Melanocyte of skin (primary cell): ENCODE results near the gene HDAC1. TPM values are rescaled to one million over a fixed set of nuclear protein-coding genes. Genes with fewer than 3 reads are reported as not detected.

ENCODE experiments used
- small RNA-seq, 2 donors: library from RNA; depleted of rRNA; stranded (forward); fragments of <200 nt; gene quantifications; one replicate each; pipeline ENCODE3, GENCODE V24; 2012
- total RNA-seq, 2 donors: library from RNA; depleted of rRNA; stranded (reverse); fragments of >200 nt; gene quantifications; 2 replicates each; pipeline ENCODE4 v1.2.3, GENCODE V29; 2012

HDAC1 gene
- total RNA-seq, result 100 to 1,000 TPM in 1 of 2 donors, 10 to 100 TPM in 1; 61.3 to 104 TPM

DNA sequence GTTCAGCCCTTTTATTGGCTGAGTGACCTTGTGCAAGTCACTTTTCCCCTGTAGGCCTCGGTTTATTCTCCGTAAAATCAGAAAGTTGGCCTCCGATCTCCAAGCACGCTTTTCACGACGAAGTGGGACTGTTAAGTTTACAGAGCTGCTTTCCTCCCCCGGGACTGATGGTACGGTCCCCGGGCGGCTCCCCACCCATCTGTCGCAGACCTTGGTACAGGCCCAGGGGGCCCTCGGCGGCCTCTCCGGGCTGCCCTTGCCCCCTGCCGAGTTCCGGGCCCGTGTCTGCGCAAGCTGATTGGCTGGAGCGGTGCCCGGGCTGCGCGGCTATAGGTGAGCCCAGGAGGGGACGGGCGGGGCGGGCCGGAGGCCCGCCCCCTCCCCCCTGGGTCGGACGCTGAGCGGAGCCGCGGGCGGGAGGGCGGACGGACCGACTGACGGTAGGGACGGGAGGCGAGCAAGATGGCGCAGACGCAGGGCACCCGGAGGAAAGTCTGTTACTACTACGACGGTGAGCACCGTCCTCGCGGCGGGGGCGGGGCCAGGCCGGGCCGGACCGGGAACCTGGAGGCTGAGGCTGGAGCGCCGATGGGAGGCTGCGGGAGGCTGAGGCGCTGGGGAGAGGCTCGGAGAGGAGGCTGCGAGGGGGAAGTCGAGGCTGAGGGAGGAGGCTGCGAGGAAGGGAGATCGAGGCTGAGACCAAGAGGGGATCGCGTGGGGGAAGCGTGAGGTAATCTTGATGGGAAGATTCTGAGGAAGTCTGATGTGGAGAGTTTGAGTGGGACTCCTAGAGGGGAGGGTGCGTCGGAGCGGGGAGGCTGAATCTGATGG is at the start of gene HDAC1:
Gene HDAC1, plus strand, starts transcription at position 376 of the 831 bp plus-strand sequence. Its CDS starts 87 bp downstream, at position 463.

DNA sequence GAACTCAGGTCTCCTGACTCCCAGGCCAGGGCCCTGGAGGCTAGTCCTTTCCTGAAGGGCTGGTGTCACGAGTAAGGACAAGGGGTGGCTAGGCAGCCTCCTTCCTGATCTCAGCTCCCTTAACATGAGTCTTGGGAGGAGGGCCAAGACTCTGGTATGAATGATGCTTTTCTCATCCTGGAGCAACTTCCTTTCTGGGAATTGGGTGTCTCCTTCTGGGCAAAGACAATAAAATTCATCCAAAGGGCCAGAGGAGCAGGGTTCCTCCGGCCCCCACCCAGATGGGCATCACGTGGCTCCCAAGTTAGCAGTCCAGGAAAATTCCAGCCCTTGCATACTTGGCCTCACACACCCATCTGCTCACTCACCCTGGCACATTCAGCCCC is 45.0 kb upstream of the HDAC1 start, which contains the start of gene FAM167B:
Gene FAM167B, plus strand, starts transcription at position 335 of the 386 bp plus-strand sequence. CDS start 200 bp downstream, outside the sequence.

DNA sequence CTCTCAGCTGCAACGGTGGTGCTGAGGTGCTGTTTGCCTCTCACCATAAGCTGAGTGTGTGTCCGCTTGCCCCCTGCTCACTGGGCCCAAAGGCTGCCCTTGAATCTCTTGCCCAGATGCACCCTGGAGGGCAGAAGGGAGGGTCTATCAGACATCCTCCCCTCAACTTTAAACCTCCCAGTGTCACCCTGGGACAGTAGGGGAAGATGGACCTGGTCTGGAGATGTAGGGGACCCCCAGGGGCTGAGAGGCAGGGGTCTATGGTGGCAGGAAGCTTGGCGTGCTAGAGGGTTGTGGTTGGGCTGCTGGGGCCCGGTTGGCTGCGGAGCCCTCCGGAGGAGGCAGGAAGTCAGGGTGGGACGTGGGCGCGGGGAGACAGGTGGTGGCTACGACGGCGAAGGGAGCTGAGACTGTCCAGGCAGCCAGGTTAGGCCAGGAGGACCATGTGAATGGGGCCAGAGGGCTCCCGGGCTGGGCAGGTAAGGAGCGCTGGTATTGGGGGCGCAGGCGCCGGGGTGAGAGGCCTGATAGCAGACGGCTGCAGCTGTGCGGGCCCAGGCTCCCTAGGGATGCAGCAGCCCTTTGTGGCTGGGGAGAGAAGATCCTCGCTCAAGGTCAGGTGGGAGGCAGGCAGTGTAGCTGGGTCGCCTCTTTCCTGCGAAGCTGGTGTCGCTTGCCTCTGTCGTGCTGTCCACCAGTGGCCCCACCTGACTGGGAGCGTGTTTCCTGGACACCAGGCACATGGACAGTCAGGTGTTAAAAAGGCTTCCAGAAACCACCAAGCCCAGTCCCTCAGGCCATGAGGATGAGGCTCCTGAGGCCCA is 40.8 kb upstream of the HDAC1 start, which contains the start of gene LCK:
Gene LCK, plus strand, starts transcription at position 373 of the 824 bp plus-strand sequence. CDS start 23,065 bp downstream, outside the sequence.

DNA sequence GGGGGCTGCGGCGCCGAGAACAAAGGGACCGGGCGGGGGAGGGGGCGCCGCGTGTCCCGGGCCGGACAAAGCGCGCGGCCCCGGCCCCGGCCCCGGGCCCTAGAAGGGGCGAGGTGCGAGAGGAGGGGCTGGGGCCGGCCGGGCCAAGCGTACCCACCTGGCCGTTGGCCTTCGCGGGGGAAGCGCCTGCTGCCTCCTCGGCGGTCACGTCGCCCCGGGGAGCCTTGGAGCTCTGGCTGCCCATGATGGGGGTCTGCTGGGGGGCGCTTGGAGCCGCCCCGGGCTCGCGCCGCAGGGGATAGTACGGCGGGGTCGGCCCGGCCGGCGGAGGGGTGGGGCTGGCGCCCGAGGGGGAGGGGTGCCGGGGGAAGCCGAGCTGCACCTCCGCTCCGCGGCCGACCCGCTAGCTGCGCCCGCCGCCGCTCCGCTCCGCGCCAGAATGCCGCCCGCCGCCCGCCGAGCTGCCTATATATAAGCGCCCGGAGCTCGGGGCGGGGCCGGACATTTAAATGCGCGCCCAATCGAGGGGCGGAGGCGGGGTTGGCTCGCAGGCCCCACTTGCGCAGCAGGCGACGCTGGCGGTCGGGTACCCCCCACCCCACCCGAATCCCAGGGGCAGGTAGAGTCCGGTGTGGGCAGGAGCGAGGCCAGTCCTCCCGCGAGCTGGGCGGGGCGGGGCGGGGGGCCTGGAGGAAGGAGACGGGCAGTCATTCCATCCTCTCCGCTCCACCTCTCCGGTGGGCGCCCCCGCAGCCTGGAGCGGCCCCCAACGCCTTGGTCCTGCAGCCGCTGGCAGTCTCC is 44.1 kb downstream of the HDAC1 start, which contains the start of gene MARCKSL1:
Gene MARCKSL1, minus strand, starts transcription at position 444 of the 801 bp plus-strand sequence. Its CDS starts 200 bp downstream, at position 244.

DNA sequence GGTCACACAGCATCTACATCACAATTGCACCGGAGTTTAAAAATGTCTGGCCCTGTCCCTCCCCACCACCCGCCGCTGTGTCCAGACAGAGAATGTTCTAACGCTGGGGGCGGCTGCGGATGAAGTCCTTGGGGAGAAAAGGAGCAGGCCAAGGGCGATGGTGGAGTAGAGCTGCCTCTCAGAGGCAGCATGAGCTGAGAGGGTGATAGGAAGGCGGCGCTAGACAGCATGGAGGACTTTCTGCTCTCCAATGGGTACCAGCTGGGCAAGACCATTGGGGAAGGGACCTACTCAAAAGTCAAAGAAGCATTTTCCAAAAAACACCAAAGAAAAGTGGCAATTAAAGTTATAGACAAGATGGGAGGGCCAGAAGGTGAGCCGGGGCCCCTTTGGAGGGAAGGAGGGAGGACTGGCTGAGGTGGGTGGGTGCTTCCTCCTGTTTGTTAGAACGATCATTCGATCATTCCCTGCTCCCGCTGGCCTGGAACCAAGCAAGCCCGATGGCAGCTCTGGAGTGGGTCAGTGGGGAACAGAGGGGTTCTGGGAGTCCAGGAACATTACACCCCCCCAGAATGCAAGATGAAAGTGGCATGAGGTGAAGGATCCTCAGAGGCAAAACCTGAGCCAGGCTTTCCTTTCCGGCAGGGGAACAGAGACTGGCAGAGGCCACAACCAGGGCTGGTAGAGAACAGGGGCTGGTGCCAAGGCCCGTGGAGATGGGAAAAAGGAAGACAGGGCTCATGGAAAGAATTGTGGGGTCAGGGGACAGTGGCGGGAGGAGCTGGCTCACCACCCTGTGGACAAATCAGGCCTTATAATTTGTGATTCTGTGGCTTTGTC is 70.8 kb downstream of the HDAC1 start, which contains the start of the genes FAM229A and TSSK3:
Gene FAM229A, minus strand, starts transcription at position 12 of the 840 bp plus-strand sequence. CDS start 394 bp downstream, outside the sequence.
Gene TSSK3, plus strand, starts transcription at position 66 of the 840 bp plus-strand sequence. Its CDS starts 163 bp downstream, at position 229.

Small RNA genes within 50 kb of the gene (small RNA-seq; reads per million reads assigned to genes)
- gene RF00017 (0 reads per million in 2 donors), gene RF00019 (0 reads per million in 2 donors)

Other genes with a start within 250 kb of the HDAC1 start
- 1 to 10 TPM; 4.5 to 5.3 TPM for gene TMEM39B, start 219.1 kb upstream of the HDAC1 start, total RNA-seq
- gene KPNA6, start 184.0 kb upstream of the HDAC1 start, total RNA-seq, result 10 to 100 TPM; 46.1 to 61.3 TPM
- 10 to 100 TPM; 90.9 to 94.6 TPM for gene TXLNA, start 112.4 kb upstream of the HDAC1 start, total RNA-seq
- gene CCDC28B, start 91.5 kb upstream of the HDAC1 start, total RNA-seq, result 10 to 100 TPM; 11.4 to 13.7 TPM
- 1 to 10 TPM; 1.4 to 1.7 TPM for gene IQCC, start 86.4 kb upstream of the HDAC1 start, total RNA-seq
- gene DCDC2B, start 83.0 kb upstream of the HDAC1 start, total RNA-seq, result not detected
- gene TMEM234, start 69.7 kb upstream of the HDAC1 start, total RNA-seq, result 10 to 100 TPM; 13.7 to 18.2 TPM
- gene EIF3I, start 69.7 kb upstream of the HDAC1 start, total RNA-seq, result 100 to 1,000 TPM; 204 to 323 TPM
- gene FAM167B, start 44.9 kb upstream of the HDAC1 start, total RNA-seq, result 10 to 100 TPM; 11.7 to 30.3 TPM
- not detected for gene LCK, start 40.8 kb upstream of the HDAC1 start, total RNA-seq
- 100 to 1,000 TPM in 1 of 2 donors, 10 to 100 TPM in 1; 68.5 to 149 TPM for gene MARCKSL1, start 44.1 kb downstream of the HDAC1 start, total RNA-seq
- 1 to 10 TPM; 1.4 to 1.7 TPM for gene FAM229A, start 70.4 kb downstream of the HDAC1 start, total RNA-seq
- gene TSSK3, start 70.5 kb downstream of the HDAC1 start, total RNA-seq, result 1 to 10 TPM in 1 of 2 donors, under 1 TPM in 1; 0.34 to 1.3 TPM
- 10 to 100 TPM; 52.0 to 70.2 TPM for gene BSDC1, start 102.4 kb downstream of the HDAC1 start, total RNA-seq
- gene ZBTB8B, start 173.0 kb downstream of the HDAC1 start, total RNA-seq, result under 1 TPM in 1 of 2 donors, not detected in 1; under 0.01 TPM
- 1 to 10 TPM; 3.8 to 4.3 TPM for gene ZBTB8A, start 247.3 kb downstream of the HDAC1 start, total RNA-seq